ENCODE data around the gene CARD11.

The CARD11 gene

GRCh38 chr7:2937701-2938513 lies 105.8 kb downstream of the CARD11 start:
- DNase-seq, result no peak

- DNase-seq, result no peak
These were observed 106.6 kb downstream of the CARD11 start for GRCh38 chr7:2936891-2937580.

GRCh38 chr7:2936301-2936700 lies 107.4 kb downstream of the CARD11 start:
- no peak for DNase-seq

GRCh38 chr7:2934984-2935740 lies 108.5 kb downstream of the CARD11 start:
- DNase-seq, result no peak

GRCh38 chr7:2934211-2934731 lies 109.4 kb downstream of the CARD11 start:
- peak; percentile 60 for DNase-seq

GRCh38 chr7:2932402-2933251 lies 111.0 kb downstream of the CARD11 start:
- DNase-seq, result no peak

- no peak for DNase-seq
These were observed 112.6 kb downstream of the CARD11 start for GRCh38 chr7:2931034-2931415.

- no peak for DNase-seq
These were observed 113.2 kb downstream of the CARD11 start for GRCh38 chr7:2930310-2931033.

- no peak for DNase-seq
These were observed 114.1 kb downstream of the CARD11 start for GRCh38 chr7:2929321-2930201.

- no peak for DNase-seq
These were observed 114.9 kb downstream of the CARD11 start for GRCh38 chr7:2928613-2929311.

GRCh38 chr7:2928256-2928612 lies 115.4 kb downstream of the CARD11 start:
- no peak for DNase-seq

- no peak for DNase-seq
These were observed 116.1 kb downstream of the CARD11 start for GRCh38 chr7:2927592-2927991.

GRCh38 chr7:2926896-2927405 lies 116.7 kb downstream of the CARD11 start:
- no peak for DNase-seq

GRCh38 chr7:2926120-2926895 lies 117.4 kb downstream of the CARD11 start:
- DNase-seq, result no peak

GRCh38 chr7:2924866-2925840 lies 118.5 kb downstream of the CARD11 start:
- no peak for DNase-seq

GRCh38 chr7:2923886-2924574 lies 119.6 kb downstream of the CARD11 start:
- DNase-seq, result no peak

- DNase-seq, result no peak
These were observed 120.3 kb downstream of the CARD11 start for GRCh38 chr7:2923291-2923781.
